Breast epithelium (tissue), 4 donors: Measurements from ENCODE around the gene USHBP1. TPM values are rescaled to one million over a fixed set of nuclear protein-coding genes. Genes with fewer than 3 reads are reported as not detected.

Source experiments
- DNase-seq, 2 donors: peaks; one replicate each; pipeline ENCODE4 v3.0.0-alpha.2; 2019; ENCODE audit warnings: low spot score in 2 of 2
- H3K27ac ChIP-seq, 2 donors: fragments of 200-600 bp; sonication (generic) in 1 of 2; one replicate each; pipeline ENCODE4 v1.5.1; 2016 to 2019; ENCODE audit warnings: mild to moderate bottlenecking in 1 of 2
- H3K27me3 ChIP-seq, 2 donors: fragments of 200-600 bp; sonication (generic) in 1 of 2; one replicate each; pipeline versions ENCODE4 v1.5.1 to v1.6.0; 2017 to 2019; ENCODE audit warnings: control low read depth in 1 of 2, mild to moderate bottlenecking in 1 of 2
- H3K36me3 ChIP-seq: fragments of 200-600 bp; one replicate; pipeline ENCODE4 v1.5.1; 2019
- H3K4me1 ChIP-seq, 2 donors: fragments of 200-600 bp; sonication (generic); one replicate each; pipeline ENCODE4 v1.5.1; 2016 to 2019; ENCODE audit warnings: control low read depth in 1 of 2
- H3K4me3 ChIP-seq, 3 donors: fragments of 200-600 bp; sonication (generic); 1 replicate in 2 of 3; 2 replicates in 1 of 3; pipeline ENCODE4 v1.5.1; 2016 to 2019; ENCODE audit warnings: mild to moderate bottlenecking in 3 of 3, moderate library complexity in 2 of 3
- H3K9me3 ChIP-seq, 2 donors: fragments of 200-600 bp; sonication (generic) in 1 of 2; one replicate each; pipeline ENCODE4 v1.5.1; 2016 to 2019; ENCODE audit warnings: control low read depth in 1 of 2
- CTCF ChIP-seq, 3 donors: fragments of 450-650 bp; IDR thresholded peaks; one replicate each; pipeline ENCODE4 v1.5.1; 2016 to 2017; ENCODE audit warnings: antibody characterized with exemption in 3 of 3, mild to moderate bottlenecking in 3 of 3, moderate library complexity in 3 of 3
- POLR2A ChIP-seq: fragments of 450-650 bp; IDR thresholded peaks from one replicate; pipeline ENCODE4 v1.6.1; 2016; ENCODE audit warnings: antibody characterized with exemption, mild to moderate bottlenecking, moderate library complexity
- POLR2AphosphoS5 ChIP-seq, 3 donors: sonication (generic); formaldehyde crosslinking; IDR thresholded peaks; one replicate each; pipeline ENCODE4 v1.6.1; 2017; ENCODE audit warnings: antibody characterized with exemption in 3 of 3
- intact Hi-C: fragments of 100-400 bp; cut with DNase I; formaldehyde crosslinking; loops from one replicate; pipeline ENCODE4 v1.15.1; 2023; ENCODE audit warnings: low total_unique reads
- total RNA-seq, 3 donors: library from RNA; depleted of rRNA; stranded (reverse); fragments of >200 nt; gene quantifications; one replicate each; pipeline ENCODE4 v1.1.0, GENCODE V29; 2016

The USHBP1 gene
- total RNA-seq, 3 donors from 2014 or later = 5.8 to 8.8 (median 7.0) TPM

DNA sequence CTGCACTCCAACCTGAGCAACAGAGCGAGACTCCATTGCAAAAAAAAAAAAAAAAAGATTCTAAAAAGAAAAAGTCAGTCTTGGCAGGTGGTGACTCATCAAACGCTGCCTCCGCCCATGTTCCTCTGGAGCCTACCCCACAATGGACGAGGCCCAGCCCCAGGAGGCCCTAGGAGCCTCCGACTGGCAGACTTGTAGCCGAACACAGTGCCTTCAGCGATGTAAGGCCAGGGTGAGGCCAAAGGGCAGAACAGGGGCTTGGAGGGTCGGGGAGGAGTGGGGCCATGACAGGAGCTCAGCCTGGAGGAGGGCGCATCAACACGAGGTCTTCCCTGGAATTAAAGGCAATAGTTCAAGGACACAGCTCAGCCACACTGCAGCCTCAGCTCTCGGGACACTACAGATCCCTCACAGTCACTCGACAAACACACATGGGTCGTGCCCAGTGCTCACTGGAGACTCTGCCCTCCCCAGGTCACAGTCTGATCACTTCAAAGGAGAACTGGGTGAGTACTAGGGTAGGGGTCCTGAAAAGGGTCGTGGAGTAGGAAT is 44.3 kb downstream of the USHBP1 start:
- intact Hi-C loops = no loop called here
- Histone ChIP-seq H3K36me3 (no peaks in the 10 kb centered on the region), H3K27me3 (no peaks in the 10 kb centered on the region), H3K4me1 (no peaks in the 10 kb centered on the region), H3K27ac (no peak overlapping the region), H3K4me3 (no peak overlapping the region), H3K9me3 (no peaks in the 10 kb centered on the region)
- DNase-seq = no peak
- no peak for TF ChIP-seq CTCF (IDR thresholded peaks at IDR 0.05)
- TF ChIP-seq POLR2AphosphoS5 (IDR thresholded peaks at IDR 0.05) = no peak
- TF ChIP-seq POLR2A = no peak

DNA sequence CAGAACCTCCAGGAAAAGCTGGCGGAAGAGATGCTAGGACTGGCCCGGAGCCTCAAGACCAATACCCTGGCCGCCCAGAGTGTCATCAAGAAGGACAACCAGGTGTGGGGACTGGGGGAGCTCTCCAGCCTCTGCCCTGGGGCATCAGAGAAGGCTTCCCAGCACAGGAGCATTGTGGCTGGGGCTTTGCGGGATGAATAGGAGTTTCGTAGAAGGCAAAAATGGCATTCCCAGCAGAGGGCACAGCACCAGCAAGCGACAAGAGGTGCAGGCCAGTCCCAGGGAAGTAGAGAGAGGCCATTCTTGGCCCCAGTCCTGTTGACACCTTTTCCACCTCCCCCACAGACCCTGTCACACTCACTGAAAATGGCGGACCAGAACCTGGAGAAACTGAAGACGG is 45.3 kb downstream of the USHBP1 start:
- DNase-seq = no peak
- intact Hi-C loops = no loop called here
- Histone ChIP-seq H3K4me3 (no peak overlapping the region), H3K36me3 (no peaks in the 10 kb centered on the region), H3K27me3 (no peaks in the 10 kb centered on the region), H3K27ac (no peak overlapping the region), H3K9me3 (no peaks in the 10 kb centered on the region), H3K4me1 (peaks cover 0 to 4% of the 10 kb centered on the region in 2 donors)
- TF ChIP-seq CTCF (IDR thresholded peaks at IDR 0.05) (no peak), POLR2AphosphoS5 (IDR thresholded peaks at IDR 0.05) (no peak), POLR2A (no peak)

- H3K36me3 ChIP-seq = no peaks in the 10 kb centered on the region
These were observed 48.4 kb downstream of the USHBP1 start for GRCh38 chr19:17216058-17216670.

DNA sequence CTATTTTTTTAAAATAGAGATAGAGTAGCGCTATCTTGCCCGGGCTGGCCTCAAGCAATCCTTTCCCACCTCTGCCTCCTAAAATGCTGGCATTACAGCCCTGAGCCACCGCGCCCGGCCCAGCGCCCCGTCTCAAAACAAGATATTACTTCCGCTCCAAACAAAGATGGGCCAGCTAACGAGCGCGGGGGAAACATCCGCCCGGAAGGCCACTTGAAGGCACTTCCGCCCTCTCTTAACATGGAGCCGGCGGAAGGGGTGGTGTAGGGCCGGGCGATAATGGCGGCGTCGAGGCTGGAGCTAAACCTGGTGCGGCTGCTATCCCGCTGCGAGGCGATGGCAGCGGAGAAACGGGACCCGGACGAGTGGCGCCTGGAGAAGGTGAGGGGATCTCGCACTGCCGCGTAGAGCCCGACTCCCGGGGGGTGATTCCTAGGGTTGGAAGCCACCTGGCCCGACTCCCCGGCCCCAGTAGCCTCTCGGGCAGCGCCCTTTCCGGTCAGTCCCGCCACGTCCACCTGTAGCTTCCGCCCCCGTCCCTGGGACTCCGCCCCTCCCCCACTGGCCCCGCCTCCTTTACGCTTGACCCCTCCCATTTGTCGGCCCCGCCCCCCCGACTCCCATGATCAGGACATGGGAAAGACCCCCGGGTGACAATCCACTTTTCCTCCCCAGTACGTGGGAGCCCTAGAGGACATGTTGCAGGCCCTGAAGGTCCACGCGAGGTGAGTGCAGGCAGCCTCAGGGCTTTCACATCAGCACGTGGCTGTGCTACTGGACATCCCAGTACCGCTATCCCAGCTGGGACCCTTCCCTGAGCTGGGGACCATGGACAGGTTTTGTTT is 49.2 kb downstream of the USHBP1 start, which contains the start of gene USE1:
Gene USE1, plus strand, starts transcription at position 231 of the 845 bp plus-strand sequence. Its CDS starts 49 bp downstream, at position 280.
- Histone ChIP-seq H3K36me3 (no peaks in the 10 kb centered on the region), H3K27ac (peak within 1 kb of the TSS; percentile 92 to 99), H3K4me3 (peak within 1 kb of the TSS; percentile 56 to 86 (median 64)), H3K4me1 (peaks cover 0 to 4% of the 10 kb centered on the region in 2 donors), H3K27me3 (no peaks in the 10 kb centered on the region), H3K9me3 (no peaks in the 10 kb centered on the region)
- peak; percentile 91 for DNase-seq
- no peak for TF ChIP-seq CTCF (IDR thresholded peaks at IDR 0.05)
- peak; percentile 84 to 89 (median 88) for TF ChIP-seq POLR2AphosphoS5 (IDR thresholded peaks at IDR 0.05)
- TF ChIP-seq POLR2A = peak; percentile 21
- intact Hi-C loops = no loop called here

More at GRCh38 chr19:17216058-17216670, 48.4 kb downstream of the USHBP1 start:
- no peaks in the 10 kb centered on the region for H3K9me3 ChIP-seq
- H3K27me3 ChIP-seq = no peaks in the 10 kb centered on the region
- TF ChIP-seq POLR2A (no peak), CTCF (IDR thresholded peaks at IDR 0.05) (no peak), POLR2AphosphoS5 (IDR thresholded peaks at IDR 0.05) (no peak)
- peak overlapping the region in 1 of 2 donors; percentile 92 for H3K27ac ChIP-seq
- no peak for DNase-seq
- peaks cover 0 to 4% of the 10 kb centered on the region in 2 donors for H3K4me1 ChIP-seq
- intact Hi-C loops = no loop called here
- H3K4me3 ChIP-seq = peak overlapping the region; percentile 56 to 86 (median 64)
